ENCODE results near the gene ARHGAP25.

Gene ARHGAP25

DNA sequence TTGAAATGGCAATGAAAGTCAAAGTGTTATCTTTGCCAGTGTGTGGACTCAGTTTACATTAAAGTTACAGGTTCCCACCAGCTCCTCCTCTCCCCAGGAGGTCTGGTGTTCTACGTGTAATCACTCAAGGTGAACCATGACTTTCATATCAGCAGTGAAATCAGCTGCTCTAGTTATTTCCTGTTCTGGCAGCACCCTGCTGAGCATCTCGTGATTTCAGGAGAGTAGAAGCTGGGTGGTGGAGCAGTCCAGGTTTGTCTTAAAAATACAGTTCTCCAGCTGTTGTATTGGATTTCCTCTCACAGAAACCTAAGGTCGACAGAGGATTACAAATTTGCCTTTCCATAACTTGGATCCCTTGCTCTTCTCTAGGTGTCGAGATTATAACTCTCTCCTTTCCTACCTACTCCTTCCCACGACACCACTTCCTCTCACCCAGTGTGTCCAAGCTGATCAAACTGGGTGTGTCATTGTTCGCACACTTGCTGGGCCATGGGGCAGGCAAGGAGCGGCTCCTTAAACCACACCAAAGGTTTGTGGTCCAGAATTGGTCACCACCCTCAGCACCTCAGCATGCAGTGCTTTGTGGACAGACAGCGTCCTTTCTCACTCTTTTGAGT, 13.0 kb upstream of the ARHGAP25 start:
- DNase-seq = no peak

DNA sequence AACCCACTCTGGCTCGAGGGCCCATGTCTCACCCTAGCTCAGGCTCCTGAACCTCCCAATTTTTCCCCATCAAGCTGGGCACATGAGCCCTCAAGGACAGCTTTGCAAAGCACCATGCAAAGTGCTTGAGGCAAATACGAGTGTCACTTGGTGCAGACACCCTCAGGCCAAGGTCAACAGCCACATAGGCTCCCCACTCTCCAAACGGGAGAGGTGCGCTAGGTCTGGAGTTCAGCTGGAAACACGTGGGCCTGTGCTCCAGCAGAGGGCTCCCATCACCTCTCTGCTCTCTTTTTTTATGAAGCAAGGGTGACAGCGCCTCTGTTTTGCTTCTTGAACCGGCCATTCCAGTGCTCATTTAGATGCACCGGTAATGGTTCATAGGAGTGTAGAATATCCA, 11.9 kb upstream of the ARHGAP25 start:
- DNase-seq = no peak

DNA sequence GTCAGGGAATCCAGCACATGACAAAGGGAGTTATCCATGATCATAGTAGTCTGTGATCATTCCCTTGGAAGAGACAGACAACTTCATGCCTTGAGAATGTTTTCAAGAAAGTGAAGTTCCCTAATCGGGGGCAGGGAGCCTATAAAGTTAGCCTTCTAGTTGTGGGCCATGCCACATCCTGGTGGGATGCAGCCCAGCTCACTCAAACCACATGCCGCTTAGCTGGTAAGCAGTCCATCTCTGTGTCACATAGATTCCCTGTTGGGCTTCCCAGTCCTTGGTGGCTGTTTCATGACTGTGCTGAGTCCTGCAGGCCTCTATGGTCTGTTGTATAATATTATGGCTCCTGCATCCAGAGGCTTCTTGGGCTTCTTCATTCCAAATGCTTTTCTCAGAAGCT, 11.4 kb upstream of the ARHGAP25 start:
- DNase-seq = no peak

DNA sequence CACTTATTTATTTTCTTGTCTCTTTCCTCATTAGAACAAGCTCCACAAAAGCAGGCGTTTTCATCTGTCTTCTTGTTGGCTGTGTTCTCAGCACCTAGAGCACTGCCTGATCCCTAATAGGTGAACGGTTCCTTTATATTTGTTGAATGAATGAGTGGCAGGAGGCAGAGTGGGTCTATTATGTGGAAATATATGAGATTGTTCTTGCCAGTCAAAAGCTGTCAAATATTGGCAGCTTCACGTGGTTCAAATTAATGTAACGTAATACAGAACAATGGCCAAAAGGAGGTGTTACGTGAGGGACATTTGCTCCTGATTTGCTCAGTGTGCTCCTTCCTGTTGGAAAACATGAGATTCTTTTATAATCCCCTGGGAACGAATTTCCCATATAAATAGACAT, 8.5 kb upstream of the ARHGAP25 start:
- DNase-seq = no peak

DNA sequence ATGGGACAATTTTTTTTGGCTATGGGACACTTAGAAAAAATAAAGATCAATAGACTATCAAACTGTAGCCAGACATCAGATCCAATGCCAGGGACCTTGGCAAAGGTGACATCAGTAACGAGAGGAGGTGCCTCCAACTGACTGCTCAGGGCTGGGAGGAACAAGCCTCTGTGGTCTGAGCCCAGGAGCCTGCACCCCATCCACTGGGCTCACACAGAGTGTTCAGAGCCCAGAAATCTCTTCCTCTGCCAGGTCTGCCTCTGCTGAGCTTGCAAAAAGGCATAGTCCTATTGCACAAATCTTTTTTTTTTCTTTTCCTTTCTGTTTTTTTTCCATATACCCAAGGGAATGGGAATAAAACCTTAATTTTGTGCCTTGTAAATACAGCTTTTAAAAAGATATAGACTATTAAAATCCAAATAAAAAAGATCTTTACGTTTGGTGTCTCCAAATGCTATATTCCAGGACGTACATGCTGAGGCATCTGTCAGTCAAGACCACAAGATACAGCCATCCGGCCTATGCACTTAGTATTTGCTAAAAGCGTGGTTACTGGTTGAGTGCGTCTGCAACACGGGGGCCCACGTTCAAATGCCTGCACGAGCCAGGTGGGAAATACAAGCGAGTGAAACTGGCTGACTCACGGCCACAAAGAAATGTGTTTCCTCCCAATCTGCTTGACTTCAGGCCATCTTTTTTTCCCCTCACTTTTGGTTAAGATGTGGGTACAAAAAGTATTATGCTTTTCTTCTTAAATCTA, 7.8 kb upstream of the ARHGAP25 start:
- peak; percentile 89 for DNase-seq

DNA sequence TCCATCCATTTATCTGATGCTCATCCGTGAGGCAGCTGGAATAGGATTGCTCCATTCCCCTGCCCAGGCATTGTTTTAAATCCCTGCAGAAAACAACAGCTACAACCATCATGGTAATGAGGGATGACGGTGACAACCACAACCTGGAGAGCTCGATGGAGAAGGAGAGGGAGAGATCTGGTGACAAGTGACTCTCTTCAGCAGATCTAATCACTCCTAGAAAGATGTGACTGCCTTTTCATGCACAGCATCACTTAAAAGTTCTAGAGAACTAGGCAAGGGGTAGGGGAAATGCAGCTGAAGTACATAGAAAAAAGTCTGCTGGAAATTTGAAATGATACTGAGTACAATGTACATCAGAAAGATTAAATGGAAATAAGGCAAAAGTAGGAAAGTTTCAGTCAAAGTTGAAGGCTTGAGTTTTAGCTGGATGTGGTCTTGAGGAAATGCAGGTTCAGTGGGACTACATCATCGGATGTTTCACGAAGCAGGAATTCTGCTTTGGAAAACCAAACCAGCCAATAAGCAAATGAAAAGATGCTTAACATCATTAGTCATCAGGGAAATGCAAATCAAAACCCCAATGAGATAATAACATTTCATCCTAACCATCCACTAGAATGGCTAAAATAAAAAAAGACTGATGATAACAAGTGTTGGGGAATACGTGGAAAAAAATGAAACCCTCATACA, 6.8 kb upstream of the ARHGAP25 start:
- DNase-seq = no peak

DNA sequence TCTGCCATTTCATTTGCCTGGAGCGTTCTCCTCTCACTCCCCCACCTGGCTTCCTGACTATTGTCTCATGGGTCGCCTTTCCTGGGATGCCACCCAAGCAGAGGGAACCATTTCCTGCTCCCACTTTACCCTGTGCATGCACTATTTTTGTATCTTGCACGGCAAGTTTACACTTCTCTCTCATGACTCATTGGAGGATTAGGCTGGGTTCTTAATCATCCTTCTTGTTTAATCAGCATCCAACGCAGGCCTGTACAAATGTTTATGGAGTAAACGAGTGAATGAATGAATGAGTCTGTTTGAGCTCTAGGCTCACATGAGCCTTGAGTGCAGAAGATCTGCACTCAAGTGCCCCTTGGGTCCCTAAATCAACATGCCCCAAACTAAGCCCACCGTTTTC, 3.8 kb upstream of the ARHGAP25 start:
- DNase-seq = no peak

DNA sequence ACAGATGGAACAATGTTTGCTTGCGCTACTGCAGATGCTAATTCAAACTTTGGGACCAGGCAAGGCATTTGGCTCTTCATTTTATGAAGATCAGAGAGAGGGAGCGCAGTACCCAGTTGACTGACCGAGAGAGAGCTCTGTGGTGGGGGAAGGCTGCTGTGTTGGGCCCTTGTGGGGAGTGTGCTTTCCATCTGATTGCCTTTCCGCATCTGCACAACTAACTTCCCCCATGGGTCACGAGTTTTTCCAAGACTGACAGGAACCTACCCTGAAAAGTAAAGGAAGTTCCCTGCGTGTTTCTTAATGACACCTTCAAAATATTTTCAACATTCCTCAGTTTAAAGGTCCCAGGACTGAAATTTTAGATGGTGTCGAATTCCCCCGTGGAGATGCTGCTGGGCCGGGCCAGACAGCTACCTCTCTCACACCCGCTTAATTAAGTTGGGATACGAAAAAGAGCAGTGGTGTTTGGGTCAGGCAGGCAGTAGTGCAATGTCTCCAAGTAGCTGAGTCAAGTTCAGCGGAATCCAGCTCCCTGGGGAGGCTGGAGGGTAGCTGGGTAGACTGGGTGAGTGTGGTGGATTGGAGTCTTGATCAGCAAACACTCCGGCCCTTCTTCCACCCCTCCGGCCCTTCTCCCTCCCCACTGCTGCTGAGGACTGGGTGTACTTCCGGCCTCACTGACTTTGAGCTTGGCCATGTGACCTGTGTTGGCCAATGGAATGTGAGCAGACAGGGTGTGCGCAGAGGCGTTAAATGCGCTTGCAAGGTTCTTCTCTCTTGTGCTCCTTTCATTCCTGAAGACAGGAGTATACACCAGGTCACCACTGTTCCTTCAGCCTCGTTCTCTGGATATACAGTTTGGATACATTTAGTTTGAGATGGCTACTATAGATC, 2.3 kb upstream of the ARHGAP25 start:
- no peak for DNase-seq

DNA sequence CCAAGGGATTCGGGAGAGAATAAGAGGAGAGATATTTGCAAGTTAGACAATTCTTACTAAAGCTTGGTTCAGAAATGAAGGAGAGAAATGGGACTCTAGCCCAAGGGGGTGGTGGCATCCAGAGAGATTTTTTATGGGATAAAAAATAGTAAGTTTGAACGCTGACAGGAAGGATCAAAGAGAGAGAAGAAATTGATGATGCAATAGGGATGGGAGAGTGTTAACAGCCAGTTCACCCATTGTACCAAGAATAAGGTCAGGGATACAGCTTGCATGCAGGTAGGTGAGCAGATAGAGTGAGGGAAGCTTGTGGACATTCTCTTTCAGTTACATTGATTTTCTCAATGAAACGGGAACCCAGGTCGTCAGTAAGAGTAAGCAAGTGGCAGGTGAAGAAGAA, 1.2 kb upstream of the ARHGAP25 start:
- DNase-seq = no peak

DNA sequence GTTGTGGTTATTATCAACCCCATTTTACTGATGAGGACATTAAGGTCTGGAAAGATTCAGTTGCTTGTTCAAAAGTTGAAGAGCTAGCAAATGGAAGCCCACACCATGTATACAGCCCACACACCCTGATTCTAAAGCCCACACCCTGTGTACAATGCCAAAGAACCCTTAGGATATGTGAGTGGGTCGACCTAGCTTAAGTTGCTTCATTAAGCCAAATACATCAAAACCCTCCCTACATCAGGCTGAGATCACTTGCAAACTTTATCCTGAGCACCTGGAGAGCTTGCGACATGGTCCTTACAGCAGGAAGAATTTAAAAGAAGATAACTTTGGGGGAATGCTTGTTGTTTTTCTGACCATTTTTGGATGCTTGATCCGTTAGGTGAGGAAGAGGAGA, 435 bp upstream of the ARHGAP25 start:
- DNase-seq = no peak

DNA sequence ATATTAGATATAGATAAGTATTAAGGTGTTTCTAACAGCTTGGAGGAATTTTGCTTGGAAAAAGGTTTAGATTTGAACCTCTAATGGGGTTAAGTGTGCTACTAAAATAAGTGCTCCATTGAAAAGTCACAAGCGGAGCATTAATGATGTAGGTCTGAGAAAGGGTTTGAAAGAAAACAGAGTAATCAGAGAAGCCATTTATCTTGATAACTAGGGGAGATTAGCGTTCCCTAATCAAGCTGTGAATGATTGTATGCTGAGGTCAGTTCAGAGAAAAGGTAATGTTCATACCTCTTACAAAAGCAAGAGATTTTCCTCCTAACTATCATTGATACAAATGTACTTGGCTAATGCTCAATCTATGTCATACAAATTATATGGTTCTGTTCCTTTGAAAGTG, 1.5 kb downstream of the ARHGAP25 start:
- DNase-seq = no peak

DNA sequence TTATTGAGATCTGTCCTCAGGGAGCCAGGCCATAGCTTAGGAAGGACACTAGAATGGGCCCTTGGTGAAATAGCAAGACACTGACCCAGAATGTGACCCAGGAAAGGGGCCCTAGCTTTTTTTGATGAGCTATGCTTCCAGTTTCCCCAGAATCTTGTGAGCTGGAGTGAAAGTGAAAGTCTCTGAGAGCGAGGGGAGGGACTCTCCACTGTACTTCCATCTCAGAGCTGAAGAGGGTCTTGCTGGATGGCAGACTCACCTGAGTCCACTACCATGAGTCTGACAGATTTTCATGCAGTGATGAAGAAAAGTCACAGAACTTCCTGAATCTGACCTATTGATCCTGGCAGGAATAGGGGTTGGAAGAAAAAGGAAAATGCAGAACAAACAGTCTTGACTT, 3.1 kb downstream of the ARHGAP25 start:
- peak; percentile 50 for DNase-seq

DNA sequence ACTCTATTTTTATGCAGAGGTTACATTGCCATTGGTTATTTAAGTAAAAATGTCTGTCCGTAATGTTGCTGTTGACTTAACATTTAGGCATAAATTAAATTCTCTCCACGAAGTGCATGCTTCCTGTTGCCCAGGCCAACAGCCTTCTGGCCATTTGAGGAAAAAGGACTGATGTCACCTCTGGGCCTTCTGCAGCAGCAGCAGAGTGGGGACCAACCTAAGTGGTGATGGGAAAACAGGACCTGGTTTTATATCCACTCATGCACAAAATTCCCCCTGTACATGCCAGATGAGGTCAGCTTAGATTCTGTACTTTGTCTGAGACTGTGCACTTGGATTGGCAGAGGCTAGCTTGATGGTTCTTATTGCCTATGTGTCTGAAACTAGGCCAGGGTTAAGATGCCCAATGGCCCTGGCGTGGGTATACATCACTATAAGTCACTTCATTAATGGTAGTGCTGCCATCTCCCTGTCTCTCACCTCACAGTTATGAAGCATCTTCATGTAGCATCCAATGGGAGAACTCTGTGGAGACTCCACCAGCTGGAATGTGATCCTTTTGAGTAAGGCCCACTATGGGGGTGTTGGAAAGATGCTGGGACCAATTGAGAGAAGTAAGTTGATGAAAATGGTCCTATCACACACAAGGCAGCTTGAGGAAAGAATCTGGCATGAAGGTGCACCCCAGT, 4.4 kb downstream of the ARHGAP25 start:
- DNase-seq = no peak

DNA sequence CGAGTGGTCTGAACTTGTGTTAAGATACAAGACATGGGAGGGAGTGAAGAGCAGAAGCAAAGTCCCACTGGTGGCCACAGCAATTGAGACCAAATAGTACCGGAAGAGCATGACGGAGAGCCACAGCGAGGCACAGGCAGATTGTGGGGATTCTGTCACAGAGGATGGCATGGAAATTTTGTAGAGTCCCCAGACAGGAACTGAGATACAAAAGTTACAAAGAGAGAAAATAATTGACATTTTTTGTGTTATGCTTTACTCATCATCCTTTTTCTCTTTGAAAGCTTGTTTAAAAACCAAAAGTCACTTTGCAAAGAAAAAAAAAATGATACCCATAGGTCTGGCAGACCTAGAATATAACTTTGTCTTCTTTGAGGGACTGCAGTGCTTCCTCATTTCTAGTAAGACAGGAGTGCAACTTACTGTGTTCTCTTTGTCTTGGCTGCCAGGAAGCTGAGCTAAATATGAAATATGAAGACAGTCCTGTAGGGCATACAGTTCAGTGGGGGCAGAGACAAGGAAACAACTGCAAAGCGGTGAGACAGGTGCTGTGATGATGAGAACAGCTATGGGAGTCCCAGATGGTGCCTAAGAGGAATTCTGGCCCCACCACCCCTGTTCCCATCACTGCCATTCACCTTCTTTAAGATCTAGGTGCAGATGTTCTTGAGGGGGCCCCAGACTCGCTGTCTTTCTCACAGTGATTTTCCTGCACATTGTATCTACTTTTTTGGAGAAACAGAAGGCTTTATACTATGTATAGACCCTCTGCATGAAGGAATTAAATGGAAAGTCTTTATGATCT, 5.2 kb downstream of the ARHGAP25 start:
- DNase-seq = no peak

DNA sequence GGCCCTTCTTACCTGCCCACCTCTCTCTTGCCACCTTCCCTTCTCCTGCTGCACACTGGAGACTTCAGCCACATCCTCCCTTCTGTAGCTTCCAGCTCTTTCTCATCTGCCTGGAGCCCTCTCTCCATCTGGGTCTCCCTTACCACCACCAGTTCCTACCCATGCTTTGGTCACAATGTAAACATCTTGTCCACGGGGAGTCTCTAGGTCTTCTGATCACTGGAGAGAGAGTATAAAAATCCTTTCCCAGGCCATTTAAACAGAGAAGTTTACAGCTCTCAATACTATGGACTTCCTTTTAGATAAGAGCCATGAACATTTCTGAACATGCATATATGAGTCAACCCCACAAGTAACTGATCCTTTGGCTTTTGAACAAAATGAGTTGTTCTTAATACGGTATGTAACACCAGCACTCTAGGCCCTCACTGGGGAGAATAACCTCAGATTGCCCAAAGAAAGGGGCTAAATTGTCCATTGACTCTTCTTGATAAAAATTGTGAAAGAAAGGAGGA, 5.8 kb downstream of the ARHGAP25 start:
- no peak for DNase-seq

DNA sequence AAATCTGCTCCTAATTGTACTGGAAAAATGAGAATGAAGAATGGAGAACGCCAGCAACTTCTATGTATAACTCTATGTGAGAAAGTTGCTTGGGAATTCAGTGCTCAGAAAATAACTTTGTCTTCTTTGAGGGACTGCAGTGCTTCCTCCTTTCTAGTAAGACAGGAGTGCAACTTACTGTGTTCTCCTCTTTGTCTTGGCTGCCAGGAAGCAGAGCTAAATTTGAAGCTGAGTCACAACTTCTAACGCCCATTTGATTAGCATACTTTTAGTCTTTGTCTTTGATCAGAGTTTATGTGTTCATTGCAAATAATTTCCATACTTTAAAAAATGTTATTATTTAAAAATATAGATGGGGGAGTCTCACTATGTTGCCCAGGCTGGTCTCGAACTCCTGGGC, 6.6 kb downstream of the ARHGAP25 start:
- DNase-seq = no peak

DNA sequence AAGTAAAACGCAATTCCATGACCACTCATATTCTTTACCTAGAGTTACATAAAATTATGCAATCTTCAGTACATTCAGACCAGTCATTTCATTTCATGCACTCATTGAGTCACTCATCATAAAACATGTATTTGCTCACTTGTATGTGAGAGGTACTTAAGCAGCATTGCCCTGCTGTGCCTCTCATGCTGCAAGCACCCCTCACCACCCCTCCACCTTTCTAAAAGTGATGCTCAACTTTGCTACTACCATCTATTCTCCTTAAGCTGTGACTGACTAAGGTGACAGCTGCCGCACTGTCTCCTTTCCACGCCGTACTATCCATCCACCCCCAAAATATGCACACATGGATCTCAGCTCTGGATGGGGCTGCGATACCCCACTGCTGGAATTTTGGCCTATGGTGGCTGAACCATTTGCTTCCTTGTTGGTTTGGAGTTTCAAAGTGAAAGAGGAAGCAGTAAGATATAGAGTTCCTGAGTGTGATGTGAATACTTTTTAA, 7.2 kb downstream of the ARHGAP25 start:
- DNase-seq = no peak

DNA sequence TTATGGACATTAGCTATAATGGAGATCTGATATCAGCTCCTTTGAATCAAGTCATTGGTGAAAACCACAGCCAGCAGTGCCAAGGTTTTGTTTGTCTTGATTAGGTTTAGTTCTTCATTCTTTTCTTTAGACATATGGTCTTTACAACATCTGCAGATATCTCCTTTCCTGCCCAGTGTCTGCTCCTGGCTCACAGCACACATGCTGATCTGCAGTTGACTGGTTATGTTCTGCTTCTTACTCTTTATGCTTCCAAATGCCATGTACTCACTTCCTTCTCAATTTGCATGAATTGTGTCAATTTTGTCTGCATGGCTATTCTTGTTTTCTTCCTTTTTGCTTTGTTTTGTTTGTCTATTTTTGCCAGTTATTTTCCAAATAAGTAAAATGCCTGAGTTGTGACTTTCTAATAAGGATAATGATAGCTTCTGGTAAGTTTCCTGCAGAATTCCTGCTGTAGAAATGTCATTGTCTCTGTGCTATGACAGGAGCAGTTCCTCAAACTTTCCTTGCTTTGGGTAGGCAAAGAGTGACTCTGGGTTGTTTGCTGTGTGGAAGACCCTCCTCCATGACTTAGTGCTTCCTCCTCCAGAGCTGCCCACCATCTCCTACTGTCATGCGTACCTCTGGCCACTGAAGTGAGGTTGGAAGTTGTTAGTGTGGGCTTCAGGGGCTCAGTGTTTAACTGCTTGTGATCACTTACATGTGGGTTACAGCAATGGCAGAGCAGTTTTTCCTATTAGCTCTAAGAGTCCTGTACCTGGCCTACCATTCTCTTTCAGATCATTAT, 8.2 kb downstream of the ARHGAP25 start:
- no peak for DNase-seq

DNA sequence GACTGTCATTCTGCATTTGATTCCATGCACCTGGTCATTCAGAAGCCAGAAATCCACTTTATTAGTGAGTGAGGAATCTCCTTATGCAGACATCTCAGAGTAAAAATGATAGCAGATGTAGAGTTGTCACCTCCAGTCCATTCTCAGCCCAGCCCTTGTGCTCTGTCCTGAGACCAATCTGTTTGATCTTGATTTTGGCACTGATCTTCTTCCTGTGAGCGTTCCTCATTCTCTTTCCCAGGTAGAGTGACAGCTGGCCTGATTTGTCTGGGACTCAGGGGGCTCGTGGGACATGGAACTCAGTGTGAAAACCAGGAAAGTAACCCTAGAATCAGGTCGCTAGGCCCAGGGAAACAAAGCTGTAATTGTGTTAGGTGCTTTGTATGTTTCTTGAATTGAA, 8.9 kb downstream of the ARHGAP25 start:
- no peak for DNase-seq

DNA sequence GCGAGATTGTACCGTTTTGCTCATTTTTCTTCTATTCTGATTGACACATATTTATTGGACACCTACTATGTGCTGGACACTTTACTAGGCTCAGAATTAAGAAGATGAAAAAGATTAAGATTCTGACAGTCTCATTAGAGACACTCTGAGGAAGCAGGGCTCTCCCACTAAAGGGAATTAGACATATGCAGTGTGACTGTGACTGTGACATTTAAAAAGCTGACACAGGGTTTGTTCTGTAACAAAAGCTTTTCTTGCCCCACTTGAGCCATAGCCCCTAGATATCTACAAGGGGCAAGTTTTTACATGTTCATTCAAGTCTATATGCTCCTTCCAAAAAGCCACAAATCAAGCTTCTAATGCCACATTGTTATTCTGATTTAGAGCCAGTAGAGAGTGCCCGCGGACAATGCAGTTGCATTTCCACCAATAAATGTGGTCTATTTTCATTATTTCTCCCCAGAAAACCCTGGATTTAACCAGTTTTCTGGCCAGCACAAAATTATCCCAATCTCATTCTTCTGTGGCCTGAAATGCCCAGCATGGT, 9.8 kb downstream of the ARHGAP25 start:
- no peak for DNase-seq

All from stimulated activated CD4-positive, alpha-beta T cell treated with anti-CD3 and anti-CD28 coated beads, Interleukin-1b, Interleukin-23, amount 100 ng/mL, for 48 hours (primary cell).